GM18867 (cell line): ENCODE data around the gene ITGB7.

Experiments
- ATAC-seq: cut with Tn5 transposase; IDR thresholded peaks from one replicate; pipeline ENCODE4 v1.9.1; 2021; ENCODE audit warnings: mild to moderate bottlenecking, moderate library complexity; ENCODE audit not compliant: unreplicated experiment

ITGB7 gene

GRCh38 chr12:53231671-53231920 is 24.5 kb upstream of the ITGB7 start:
- no peak for ATAC-seq

DNA sequence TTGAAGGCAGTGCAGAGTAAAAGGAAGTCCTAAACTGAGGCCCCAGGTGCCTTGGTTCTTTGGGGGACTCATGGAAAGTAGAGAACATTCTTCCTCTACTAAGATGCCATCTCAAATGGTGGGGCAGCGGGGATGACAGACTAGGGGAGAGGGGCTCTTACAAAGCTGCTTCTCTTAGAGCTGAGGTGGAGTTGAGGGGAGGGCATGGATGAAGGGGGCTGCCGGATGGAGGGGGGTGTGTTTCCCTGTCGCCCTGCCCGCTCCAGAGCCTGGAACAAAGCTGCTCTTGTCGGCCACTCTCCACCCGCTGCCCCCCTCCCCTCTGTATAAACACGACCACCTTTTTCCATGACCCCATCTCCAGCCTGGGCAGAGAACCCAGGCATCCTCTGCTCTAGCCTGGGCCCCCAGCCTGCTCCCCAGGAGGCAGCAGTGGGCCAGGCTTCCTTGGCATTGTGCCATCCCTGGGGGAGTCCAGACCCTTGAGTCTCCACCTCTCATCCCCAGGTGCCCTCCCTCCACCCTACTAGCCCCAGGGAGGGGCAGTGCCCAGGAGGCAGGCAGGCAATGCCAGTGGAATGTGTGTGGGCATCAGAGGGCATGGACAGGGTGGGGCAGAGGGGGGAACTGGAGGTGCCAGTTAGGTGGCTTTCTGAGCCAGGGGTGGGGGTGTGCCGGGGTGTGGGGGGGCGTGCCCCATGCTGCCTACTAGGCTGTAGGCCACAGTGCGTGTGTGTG is 23.2 kb upstream of the ITGB7 start:
- ATAC-seq = no peak

- no peak for ATAC-seq
Observed at GRCh38 chr12:53229454-53229853, 22.4 kb upstream of the ITGB7 start.

DNA sequence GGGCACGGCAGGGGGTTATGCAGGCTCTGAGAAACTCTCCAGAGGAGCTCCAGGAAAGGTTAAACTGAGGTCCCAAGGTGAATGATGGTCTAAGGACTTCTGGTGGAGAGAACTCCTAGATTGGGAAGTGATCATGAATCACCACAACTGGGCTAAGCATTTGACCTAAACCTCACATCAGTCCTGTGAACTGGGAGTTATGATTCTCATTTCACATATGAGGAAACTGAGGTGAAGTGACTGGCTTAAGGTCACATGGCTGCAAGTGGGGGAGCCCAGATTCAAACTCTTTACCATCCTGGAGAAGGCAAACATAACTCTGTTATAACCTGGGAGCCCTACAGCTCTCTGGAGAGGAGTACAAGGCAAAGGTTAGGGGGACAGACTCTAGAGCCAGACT is 20.8 kb upstream of the ITGB7 start:
- ATAC-seq = no peak

GRCh38 chr12:53227341-53227740 is 20.3 kb upstream of the ITGB7 start:
- ATAC-seq = no peak

GRCh38 chr12:53226815-53227214 is 19.8 kb upstream of the ITGB7 start:
- ATAC-seq = no peak

DNA sequence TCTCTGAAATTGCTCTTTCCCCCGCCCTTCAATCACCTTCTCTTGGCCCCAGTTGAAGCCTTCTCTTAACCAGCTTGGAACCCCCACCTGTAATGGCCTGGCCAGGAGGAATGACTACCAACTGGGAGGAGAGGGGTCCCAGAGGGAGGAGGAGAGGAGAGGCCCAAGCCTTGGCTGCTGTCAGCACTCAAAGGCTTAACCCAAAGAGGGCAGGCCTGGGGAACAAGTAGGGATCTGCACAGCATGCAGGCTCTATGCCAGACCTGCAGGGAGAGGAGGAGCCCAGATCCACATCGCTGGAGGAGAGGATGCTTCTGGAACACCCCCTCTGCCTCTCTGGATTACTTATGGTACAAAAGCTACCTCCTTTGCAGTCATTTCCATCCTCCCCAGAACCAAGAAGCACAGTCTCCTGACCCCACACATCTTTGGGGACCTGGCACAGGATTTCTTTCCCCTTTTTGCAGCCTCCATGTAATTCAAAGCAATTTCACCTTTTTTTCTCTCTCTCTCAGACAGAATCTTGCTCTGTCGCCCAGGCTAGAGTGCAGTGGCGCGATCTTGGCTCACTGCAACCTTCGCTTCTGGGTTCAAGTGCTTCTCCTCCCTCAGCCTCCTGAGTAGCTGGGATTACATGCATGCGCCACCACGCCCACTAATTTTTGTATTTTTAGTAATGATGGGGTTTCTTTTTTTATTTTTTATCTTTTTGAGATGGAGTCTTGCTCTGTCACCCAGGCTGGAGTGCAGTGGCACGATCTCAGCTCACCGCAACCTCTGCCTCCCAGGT is 18.8 kb upstream of the ITGB7 start:
- no peak for ATAC-seq

- ATAC-seq = no peak
Observed at GRCh38 chr12:53224897-53225634, 18.0 kb upstream of the ITGB7 start.

DNA sequence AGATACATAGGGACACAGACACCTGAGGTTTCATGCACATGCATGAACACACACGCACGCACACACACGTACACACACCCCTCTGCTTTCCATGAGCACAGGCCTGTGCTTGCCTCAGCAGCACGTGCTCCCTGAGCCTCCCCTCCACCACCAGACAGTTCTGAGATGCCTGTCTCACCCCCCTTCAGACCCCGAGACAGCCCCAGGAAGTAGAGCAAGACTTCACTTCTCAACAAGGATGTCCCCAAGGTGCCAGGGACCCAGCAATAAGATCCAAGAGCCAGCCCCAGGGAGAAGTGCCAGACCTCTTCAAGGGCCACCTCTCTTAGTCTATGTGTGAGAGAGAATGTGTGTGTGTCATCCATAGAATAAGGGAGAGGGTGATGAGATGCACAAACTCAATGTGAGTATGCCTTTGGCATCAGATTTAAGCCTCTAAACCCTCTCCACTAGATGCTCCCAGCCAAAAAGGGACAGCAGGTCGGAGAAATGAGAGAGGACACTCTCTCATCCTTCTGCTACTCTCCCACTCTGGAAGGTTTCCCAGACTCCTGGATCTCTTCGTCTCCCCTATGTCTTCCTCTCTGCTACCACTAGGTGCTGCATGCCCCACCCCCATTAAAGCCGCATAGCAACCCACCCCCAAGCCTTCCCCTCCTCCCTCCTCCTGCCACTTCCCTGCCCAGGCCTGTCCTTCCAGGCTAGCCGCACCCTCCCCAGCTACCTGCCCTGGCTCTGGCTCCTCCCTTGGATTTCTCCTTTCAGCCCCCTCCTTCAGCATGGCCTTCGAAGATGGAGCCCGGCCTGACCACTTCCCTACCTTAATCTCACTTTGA is 17.2 kb upstream of the ITGB7 start:
- ATAC-seq = no peak

- no peak for ATAC-seq
Observed at GRCh38 chr12:53223389-53224060, 16.5 kb upstream of the ITGB7 start.

DNA sequence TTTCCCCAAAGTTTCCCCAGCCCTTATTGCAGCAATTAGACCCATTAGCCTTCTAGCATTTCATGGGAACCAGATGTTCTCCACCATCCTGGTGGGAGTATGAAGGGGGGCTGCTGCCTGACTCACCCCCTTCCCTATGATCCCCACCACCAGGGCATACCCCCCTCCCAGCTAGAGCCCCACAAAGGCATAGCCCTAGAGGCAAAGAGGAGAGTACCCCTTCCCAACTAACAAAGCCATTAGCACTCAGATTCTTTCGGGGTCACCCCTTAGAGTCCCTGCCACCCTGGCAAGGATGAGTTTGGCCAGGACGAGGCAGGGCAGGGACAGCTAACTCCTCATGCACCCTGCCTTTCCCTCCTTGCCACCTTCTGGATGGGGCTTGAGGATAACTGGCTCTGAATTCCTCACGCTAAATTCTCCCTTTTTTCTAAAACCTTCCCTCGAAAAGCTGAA is 15.8 kb upstream of the ITGB7 start:
- ATAC-seq = no peak

DNA sequence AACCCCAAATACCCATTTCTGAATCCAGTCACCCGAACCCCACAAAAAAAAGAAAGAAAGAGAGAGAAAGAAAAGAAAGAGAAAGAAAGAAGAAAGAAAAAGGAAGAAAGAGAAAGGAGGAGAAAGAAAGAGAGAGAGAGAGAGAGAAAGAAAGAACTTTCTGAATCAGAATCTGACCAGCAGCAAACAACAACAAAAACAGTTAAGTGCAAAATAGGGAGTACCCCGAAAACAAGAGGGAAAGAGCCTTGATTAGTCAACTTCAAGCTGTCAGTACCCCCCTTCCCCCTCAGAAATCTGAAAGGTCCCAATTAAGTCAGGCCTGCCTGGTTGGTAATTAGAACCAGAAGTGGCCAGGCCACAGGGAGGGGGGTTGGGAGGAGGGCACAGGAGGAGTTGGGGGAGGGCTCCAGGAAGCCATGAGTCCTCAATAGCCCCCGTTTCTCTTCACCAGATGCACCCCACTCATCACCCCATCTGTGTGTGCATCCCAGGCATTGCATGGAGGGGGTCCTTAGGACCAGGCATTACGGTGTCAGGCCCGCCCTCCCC is 15.2 kb upstream of the ITGB7 start:
- ATAC-seq = no peak

DNA sequence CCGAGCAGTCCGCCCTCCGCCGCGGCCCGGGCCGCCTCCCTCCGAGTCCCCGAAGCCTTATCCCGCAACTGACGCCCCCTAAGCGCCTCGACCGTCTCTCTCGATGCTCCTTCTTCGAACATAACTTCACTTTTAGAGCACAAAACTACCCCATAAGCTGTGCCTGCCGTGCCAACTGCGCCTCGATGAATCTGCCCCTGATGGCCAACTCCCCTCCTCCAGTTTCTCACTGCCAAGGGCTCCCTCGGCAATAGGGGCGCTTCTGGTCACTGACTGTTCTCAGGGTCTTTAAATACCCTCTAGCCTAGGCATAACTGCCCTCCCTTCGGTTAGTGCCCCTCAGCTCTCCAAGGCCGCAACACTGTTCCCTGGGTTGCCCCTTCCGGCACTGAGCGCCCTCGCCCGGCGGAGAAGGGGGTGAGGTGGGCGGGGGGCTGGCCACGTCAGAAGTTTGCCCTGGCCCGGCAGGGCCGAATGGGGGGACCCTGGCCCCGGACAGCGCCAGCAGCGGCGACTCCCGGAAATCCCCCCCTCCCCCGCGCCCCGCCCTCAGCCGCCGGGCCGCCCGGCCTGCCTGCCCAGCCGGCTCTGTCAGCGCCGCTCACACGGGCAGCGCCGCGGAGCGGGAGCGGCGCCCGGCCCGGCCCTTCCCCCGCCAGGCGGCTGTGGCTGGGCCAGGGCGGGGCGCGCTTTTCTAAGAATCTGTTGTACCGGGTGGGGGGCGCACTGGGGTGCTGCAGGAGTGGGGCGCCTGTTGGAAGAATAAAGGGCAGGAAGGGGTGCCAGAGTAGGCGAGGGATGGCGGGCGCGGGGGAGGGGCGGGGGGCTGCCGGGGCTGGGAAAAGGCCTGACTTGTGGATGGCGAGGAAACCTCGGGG is 14.4 kb upstream of the ITGB7 start:
- ATAC-seq = peak; percentile 30

- peak; percentile 56 for ATAC-seq
Observed at GRCh38 chr12:53220694-53221202, 13.7 kb upstream of the ITGB7 start.

DNA sequence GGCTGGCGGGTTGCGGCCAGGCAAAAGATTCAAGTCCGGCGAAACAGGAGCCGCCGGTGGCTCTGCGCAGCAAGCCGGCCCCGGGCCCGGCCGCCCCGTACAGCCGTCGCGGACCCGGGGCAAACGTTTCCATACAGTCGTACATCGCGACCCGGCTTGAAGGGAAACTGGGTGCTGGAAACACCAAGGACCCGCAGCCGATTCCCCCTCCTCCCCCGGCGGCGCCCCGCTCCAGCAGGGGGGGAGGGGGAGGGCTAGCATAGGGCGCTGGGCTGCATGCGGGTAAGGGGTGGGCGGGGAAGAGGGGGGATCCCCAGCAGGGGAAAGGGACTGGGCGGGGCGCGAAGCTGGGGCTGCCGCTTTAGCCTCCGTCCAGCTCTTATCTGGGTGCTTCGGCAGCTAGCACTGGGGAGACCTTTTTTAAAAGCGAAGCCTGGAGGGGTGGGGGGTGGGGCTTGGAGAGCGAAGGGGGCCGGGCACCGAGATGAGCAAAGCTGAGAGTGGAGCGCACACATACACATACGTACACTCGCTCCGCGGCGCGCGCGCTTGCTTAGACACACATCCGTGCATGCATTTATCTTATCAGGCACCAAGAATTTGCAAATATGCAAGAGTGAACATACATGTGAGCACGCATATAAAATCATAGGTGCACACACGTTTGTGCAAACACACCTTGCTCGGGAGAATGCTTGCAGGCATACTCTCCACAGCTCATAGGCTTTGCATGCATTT is 13.1 kb upstream of the ITGB7 start:
- ATAC-seq = peak; percentile 34

DNA sequence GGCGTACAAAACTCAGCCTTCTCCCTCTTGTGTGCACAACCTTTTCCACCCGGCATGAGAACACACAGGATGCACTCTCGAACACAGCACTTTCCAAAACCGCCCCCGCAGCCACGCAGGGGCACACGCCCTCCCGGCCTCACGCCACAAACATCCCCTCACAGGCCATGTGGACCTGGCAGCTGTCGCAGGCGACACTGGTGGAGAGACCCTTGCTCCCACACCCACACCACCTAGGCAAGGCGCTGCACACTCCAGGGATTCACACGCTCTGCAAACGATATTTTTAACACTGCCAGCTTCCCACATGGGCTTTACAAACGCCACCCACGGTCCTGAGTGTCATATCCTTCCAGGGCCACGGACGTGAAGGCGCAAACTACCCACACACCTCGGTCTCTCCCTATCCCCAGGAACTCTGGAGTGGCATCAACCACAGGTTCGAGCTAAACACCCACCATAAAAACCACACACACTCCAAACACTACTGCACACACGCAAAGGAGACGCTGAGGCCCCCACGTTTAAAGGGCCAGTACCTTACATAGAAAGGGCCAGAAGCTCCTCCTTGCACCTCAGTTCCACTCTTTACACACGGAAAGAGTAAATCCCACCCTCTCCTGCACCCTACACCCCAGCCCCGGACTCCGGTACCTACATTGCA is 12.4 kb upstream of the ITGB7 start:
- ATAC-seq = peak; percentile 11

DNA sequence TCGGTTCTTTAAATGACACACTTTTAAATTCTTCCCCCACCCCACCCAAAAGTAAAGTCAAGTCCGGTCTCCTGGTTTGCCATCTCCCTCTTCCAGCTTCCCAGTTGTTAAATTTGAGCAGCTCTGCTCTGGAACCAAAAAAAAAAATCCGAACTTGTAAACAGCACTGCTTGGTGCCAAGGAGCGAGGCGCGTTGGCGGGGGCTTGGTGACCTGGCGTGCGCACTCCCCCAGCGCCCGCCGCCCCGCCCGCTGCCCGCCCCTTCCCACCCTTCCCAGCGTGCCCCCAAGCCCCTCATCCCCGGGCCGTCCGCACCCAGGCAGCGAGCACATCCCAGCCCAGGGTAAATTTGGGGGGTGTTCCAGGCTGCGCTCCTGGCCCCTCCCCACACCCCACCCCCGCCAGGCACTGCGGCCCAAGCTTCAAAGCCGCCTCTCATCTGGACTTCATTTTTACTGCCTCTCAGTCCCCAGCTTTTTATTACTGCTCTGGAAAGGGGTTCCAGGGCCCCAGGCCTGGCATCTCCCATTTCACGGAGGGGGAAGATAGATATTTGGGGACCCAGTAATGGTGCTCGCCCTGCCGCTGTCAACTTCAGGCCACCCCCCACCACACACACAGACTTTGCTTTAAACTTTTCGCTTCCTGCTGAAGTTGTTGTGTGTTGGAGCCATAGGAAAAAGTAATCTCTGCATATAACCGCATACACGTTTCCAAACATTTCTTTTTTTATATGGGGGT is 11.7 kb upstream of the ITGB7 start:
- ATAC-seq = no peak
